Endothelial cell of umbilical vein (primary cell): ENCODE measurements around the gene SLC19A1.

Experiments used
- CTCF ChIP-seq, 2 donors: IDR thresholded peaks; 1 replicate in 1 of 2; 2 replicates in 1 of 2; pipeline ENCODE4 v1.5.1; 2011; ENCODE audit warnings: low read length in 2 of 2, mild to moderate bottlenecking in 2 of 2, moderate library complexity in 2 of 2, control low read depth in 1 of 2, inconsistent platforms in 1 of 2, low read depth in 1 of 2; ENCODE audit not compliant: insufficient read depth in 1 of 2; ENCODE audit errors: extremely low read depth in 1 of 2
- FOS ChIP-seq: IDR thresholded peaks from 2 replicates; pipeline ENCODE4 v1.6.1; 2011; ENCODE audit warnings: mild to moderate bottlenecking, low read length, moderate library complexity, borderline replicate concordance; ENCODE audit not compliant: insufficient read depth

DNA sequence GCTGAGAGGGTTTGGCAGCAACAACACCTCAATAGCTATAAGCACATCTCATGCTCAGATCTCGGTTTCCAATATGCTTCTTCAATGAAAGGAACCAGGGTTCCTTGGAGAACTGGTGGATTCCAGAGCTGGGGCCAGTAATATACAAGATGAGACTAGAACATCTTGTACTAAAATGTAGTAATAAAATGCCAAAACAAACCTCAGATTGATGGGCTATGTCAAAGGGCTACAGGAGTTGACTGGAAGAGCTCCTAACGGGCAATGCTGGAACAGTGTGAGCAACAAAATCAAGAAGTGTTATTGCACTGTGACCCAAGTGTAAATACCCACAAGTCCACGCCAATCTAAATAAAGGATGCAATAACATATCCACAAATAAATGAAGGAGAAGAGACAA, 26.1 kb upstream of the SLC19A1 start:
- no peak for TF ChIP-seq CTCF (IDR thresholded peaks at IDR 0.05; ENCODE audit: extremely low read depth in 1 of 2, insufficient read depth in 1 of 2, low read depth in 1 of 2, low read length in 2 of 2)
- no peak for TF ChIP-seq FOS
